ENCODE measurements around the gene RBP5. TPM values are rescaled to one million over a fixed set of nuclear protein-coding genes. Genes with fewer than 3 reads are reported as not detected.

The RBP5 gene
- total and polyA plus RNA-seq, 2 donors (not counting 1 experiment from before 2014, with no cell fraction given) = 1.1 TPM; not detected in 1

DNA sequence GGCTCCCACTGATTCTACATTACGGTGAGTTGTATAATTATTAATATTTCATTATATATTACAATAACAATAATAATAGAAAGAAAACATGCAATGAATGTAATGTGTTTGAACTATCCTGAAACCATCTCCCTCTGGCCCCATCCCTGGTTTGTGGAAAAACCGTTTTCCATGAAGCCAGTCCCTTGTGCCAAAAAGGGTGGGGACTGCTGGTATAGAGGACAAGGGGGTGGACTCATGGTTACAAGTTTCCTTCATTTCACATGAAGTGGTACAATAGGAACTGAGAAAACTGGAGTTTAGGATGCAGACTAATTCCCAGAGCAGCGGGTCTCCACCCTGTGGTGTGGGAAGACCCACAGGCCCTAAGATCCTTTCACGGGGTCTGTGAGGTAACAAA, 16.6 kb downstream of the RBP5 start:
- POLR2A ChIA-PET = no interaction called here
- ATAC-seq (ENCODE audit: low read depth) (no peak), DNase-seq (no peak)
- Histone ChIP-seq H3K36me3 (replicated peaks in 1 of 2; ENCODE audit: control extremely low read depth in 1 of 2, control insufficient read depth in 1 of 2, extremely low read depth in 1 of 2, insufficient read depth in 2 of 2, low read length in 1 of 2) (peaks cover 0 to 23% of the 10 kb centered on the region in 2 experiments), H3K4me1 (ENCODE audit: control insufficient read depth in 2 of 2, insufficient read depth in 2 of 2, low read length in 2 of 2) (peaks cover 12 to 18% of the 10 kb centered on the region in 2 donors), H4K20me1 (ENCODE audit: control insufficient read depth, insufficient read depth, low read length, poor library complexity, severe bottlenecking) (peaks cover 8% of the 10 kb centered on the region), H3K9ac (ENCODE audit: low read length) (no peak overlapping the region), H3K27me3 (replicated peaks in 1 of 4; ENCODE audit: control extremely low read depth in 1 of 4, control insufficient read depth in 3 of 4, insufficient read depth in 4 of 4, low read length in 3 of 4) (no peaks in the 10 kb centered on the region), H3K4me2 (replicated peaks; ENCODE audit: low read depth, low read length, poor library complexity, severe bottlenecking) (no peak overlapping the region), H3K4me3 (ENCODE audit: control extremely low read depth in 1 of 5, extremely low read depth in 1 of 5, insufficient read depth in 1 of 5, low read depth in 2 of 5, low read length in 4 of 5) (no peak overlapping the region), H3K27ac (ENCODE audit: low read length in 2 of 2) (no peak overlapping the region), H3K9me3 (ENCODE audit: control extremely low read depth in 1 of 3, control insufficient read depth in 2 of 3, insufficient read depth in 1 of 3, low read length in 2 of 3) (no peaks in the 10 kb centered on the region), H2AFZ (ENCODE audit: insufficient read depth, low read depth, low read length, poor library complexity, severe bottlenecking) (no peak overlapping the region), H3K79me2 (ENCODE audit: control insufficient read depth, insufficient read depth, low read length) (peaks cover 18% of the 10 kb centered on the region)
- Mint-ChIP-seq H3K9me3 (ENCODE audit: insufficient read depth) (no peaks in the 10 kb centered on the region), H3K4me1 (peaks cover 24% of the 10 kb centered on the region), H3K4me3 (no peak overlapping the region), H3K27ac (no peak overlapping the region), H3K27me3 (no peaks in the 10 kb centered on the region)
- CTCF ChIA-PET = interaction anchor here (1.0 to 4.2 kb wide), 17 partner anchors 9 to 251 kb away, joined by 3 to 28 read pairs (median 4); partner anchors contain the start of genes C12orf57, LPCAT3, RNU7-1 and SPSB2
- no peak for TF ChIP-seq EZH2 (IDR thresholded peaks at IDR 0.05; ENCODE audit: borderline replicate concordance, insufficient read depth, low read depth, low read length, poor library complexity, severe bottlenecking)
- TF ChIP-seq, protein P1, sequence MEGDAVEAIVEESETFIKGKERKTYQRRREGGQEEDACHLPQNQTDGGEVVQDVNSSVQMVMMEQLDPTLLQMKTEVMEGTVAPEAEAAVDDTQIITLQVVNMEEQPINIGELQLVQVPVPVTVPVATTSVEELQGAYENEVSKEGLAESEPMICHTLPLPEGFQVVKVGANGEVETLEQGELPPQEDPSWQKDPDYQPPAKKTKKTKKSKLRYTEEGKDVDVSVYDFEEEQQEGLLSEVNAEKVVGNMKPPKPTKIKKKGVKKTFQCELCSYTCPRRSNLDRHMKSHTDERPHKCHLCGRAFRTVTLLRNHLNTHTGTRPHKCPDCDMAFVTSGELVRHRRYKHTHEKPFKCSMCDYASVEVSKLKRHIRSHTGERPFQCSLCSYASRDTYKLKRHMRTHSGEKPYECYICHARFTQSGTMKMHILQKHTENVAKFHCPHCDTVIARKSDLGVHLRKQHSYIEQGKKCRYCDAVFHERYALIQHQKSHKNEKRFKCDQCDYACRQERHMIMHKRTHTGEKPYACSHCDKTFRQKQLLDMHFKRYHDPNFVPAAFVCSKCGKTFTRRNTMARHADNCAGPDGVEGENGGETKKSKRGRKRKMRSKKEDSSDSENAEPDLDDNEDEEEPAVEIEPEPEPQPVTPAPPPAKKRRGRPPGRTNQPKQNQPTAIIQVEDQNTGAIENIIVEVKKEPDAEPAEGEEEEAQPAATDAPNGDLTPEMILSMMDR (IDR thresholded peaks at IDR 0.05) = no peak
- no CpG with 5 or more reads among the region's 4 CpGs for WGBS (ENCODE audit: insufficient coverage)
- intact Hi-C loops (cut with micrococcal nuclease) = loop anchor here (2.0 kb wide), 1 partner anchor 19 kb away; the partner anchor contains the start of gene CLSTN3

DNA sequence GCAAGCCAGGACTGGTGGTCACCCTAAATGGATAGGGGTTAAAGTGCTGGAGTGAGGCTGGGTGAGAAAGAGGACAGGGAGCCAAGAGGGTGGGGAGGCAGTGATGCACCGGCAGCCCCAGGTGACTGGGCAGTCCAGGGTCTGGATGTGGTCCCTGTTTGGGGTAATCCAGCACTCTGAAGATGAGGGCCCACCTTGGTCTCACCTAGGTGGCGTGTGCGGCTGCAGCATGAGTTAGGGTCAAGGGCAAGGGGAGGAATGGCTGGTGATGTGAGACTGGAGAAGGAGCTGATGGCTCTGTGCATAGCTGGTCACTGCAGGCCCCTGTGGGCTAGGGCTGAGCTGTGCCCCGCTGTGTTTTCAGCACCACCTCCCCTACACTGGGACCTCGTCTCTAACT, 18.0 kb downstream of the RBP5 start:
- WGBS (ENCODE audit: insufficient coverage) = 100% methylated on average over 3 of the region's 5 CpGs
- Mint-ChIP-seq H3K27ac (no peak overlapping the region), H3K27me3 (no peaks in the 10 kb centered on the region), H3K9me3 (ENCODE audit: insufficient read depth) (peaks cover 4% of the 10 kb centered on the region), H3K4me1 (peaks cover 28% of the 10 kb centered on the region), H3K4me3 (no peak overlapping the region)
- Histone ChIP-seq H3K36me3 (replicated peaks in 1 of 2; ENCODE audit: control extremely low read depth in 1 of 2, control insufficient read depth in 1 of 2, extremely low read depth in 1 of 2, insufficient read depth in 2 of 2, low read length in 1 of 2) (peaks cover 0 to 14% of the 10 kb centered on the region in 2 experiments), H3K4me2 (replicated peaks; ENCODE audit: low read depth, low read length, poor library complexity, severe bottlenecking) (no peak overlapping the region), H4K20me1 (ENCODE audit: control insufficient read depth, insufficient read depth, low read length, poor library complexity, severe bottlenecking) (peaks cover 8% of the 10 kb centered on the region), H3K4me1 (ENCODE audit: control insufficient read depth in 2 of 2, insufficient read depth in 2 of 2, low read length in 2 of 2) (peaks cover 12 to 18% of the 10 kb centered on the region in 2 donors), H3K4me3 (ENCODE audit: control extremely low read depth in 1 of 5, extremely low read depth in 1 of 5, insufficient read depth in 1 of 5, low read depth in 2 of 5, low read length in 4 of 5) (no peak overlapping the region), H3K9ac (ENCODE audit: low read length) (no peak overlapping the region), H2AFZ (ENCODE audit: insufficient read depth, low read depth, low read length, poor library complexity, severe bottlenecking) (no peak overlapping the region), H3K9me3 (ENCODE audit: control extremely low read depth in 1 of 3, control insufficient read depth in 2 of 3, insufficient read depth in 1 of 3, low read length in 2 of 3) (peaks cover 0 to 2% (median 0%) of the 10 kb centered on the region in 3 donors), H3K27ac (ENCODE audit: low read length in 2 of 2) (no peak overlapping the region), H3K27me3 (replicated peaks in 1 of 4; ENCODE audit: control extremely low read depth in 1 of 4, control insufficient read depth in 3 of 4, insufficient read depth in 4 of 4, low read length in 3 of 4) (no peaks in the 10 kb centered on the region), H3K79me2 (ENCODE audit: control insufficient read depth, insufficient read depth, low read length) (peaks cover 18% of the 10 kb centered on the region)
- TF ChIP-seq EZH2 (IDR thresholded peaks at IDR 0.05; ENCODE audit: borderline replicate concordance, insufficient read depth, low read depth, low read length, poor library complexity, severe bottlenecking) = no peak
- TF ChIP-seq, protein P1 (IDR thresholded peaks at IDR 0.05) = no peak
- DNase-seq (no peak), ATAC-seq (ENCODE audit: low read depth) (no peak)
- intact Hi-C loops (cut with micrococcal nuclease) = no loop called here
- ChIA-PET CTCF (interaction anchor here (0.9 to 4.2 kb wide), 13 partner anchors 11 to 241 kb away, joined by 3 to 28 read pairs (median 5); partner anchors contain the start of genes C12orf57, LPCAT3, RNU7-1 and SPSB2), POLR2A (interaction anchor here (0.8 kb wide), 1 partner anchor 166 kb away, joined by 3 read pairs; no protein-coding TSS in a partner anchor)
